B cell (primary cell): ENCODE measurements around the gene NOSTRIN. TPM values are rescaled to one million over a fixed set of nuclear protein-coding genes. Genes with fewer than 3 reads are reported as not detected.

Source experiments
- ATAC-seq: fragments of 200-7000 bp; cut with Tn5 transposase; one replicate; pipeline ENCODE4 v1.10.0; 2021; ENCODE audit warnings: low read depth, mild to moderate bottlenecking, moderate number of reproducible peaks, moderate library complexity
- CTCF ChIA-PET: fragments of 350-600 bp; sonication (Branson Sonifier 250); formaldehyde crosslinking; loops from one replicate; lab custom pipeline; 2021; ENCODE audit warnings: antibody characterized with exemption, inconsistent platforms; lab: Charles Lee
- POLR2A ChIA-PET: fragments of 350-600 bp; sonication (Branson Sonifier 250); formaldehyde crosslinking; loops from one replicate; lab custom pipeline; 2021; ENCODE audit warnings: antibody characterized with exemption; lab: Charles Lee
- DNase-seq: peaks from one replicate; pipeline ENCODE4 v3.0.0; 2013
- H2AFZ ChIP-seq: 2 replicates; pipeline ENCODE4 v1.6.1; 2012; ENCODE audit warnings: mild to moderate bottlenecking, low read depth, low read length; ENCODE audit not compliant: insufficient read depth, poor library complexity, severe bottlenecking
- H3K27ac ChIP-seq, 2 donors: 1 replicate in 1 of 2; 2 replicates in 1 of 2; pipeline ENCODE4 v1.5.1; 2012 to 2013; ENCODE audit warnings: low read length in 2 of 2, mild to moderate bottlenecking in 2 of 2, moderate library complexity in 1 of 2
- H3K27me3 ChIP-seq, 4 experiments: fragments of 200-600 bp in 1 of 4; sonication (generic) in 1 of 4; replicated peaks in 1 of 4; 1 replicate in 2 of 4; 2 replicates in 2 of 4; pipeline versions ENCODE4 v1.6.1 to v1.7.0; 2013 to 2016; ENCODE audit warnings: low read length in 3 of 4, mild to moderate bottlenecking in 2 of 4, mixed read lengths in 1 of 4, moderate library complexity in 1 of 4; ENCODE audit not compliant: insufficient read depth in 4 of 4, control insufficient read depth in 3 of 4; ENCODE audit errors: control extremely low read depth in 1 of 4
- H3K36me3 ChIP-seq, 2 experiments: replicated peaks in 1 of 2; 1 replicate in 1 of 2; 2 replicates in 1 of 2; pipeline versions ENCODE4 v1.6.1 to v1.7.1; 2013; ENCODE audit warnings: low read length in 1 of 2; ENCODE audit not compliant: insufficient read depth in 2 of 2, control insufficient read depth in 1 of 2; ENCODE audit errors: control extremely low read depth in 1 of 2, extremely low read depth in 1 of 2
- H3K4me1 ChIP-seq, 2 donors: fragments of 200-600 bp in 1 of 2; sonication (generic) in 1 of 2; 1 replicate in 1 of 2; 2 replicates in 1 of 2; pipeline versions ENCODE4 v1.5.1 to v1.6.1; 2013 to 2017; ENCODE audit warnings: low read length in 2 of 2; ENCODE audit not compliant: control insufficient read depth in 2 of 2, insufficient read depth in 2 of 2
- H3K4me2 ChIP-seq: replicated peaks from 2 replicates; pipeline ENCODE3; 2012; ENCODE audit warnings: mild to moderate bottlenecking, low read depth, low read length; ENCODE audit not compliant: poor library complexity, severe bottlenecking
- H3K4me3 ChIP-seq, 5 experiments: fragments of 200-600 bp in 1 of 5; sonication (generic) in 1 of 5; 1 replicate in 3 of 5; 2 replicates in 2 of 5; pipeline versions ENCODE4 v1.5.1 to v1.7.0; 2011 to 2016; ENCODE audit warnings: low read length in 4 of 5, mild to moderate bottlenecking in 4 of 5, low read depth in 2 of 5, control low read depth in 1 of 5, moderate library complexity in 1 of 5; ENCODE audit not compliant: insufficient read depth in 1 of 5; ENCODE audit errors: control extremely low read depth in 1 of 5, extremely low read depth in 1 of 5
- H3K79me2 ChIP-seq: fragments of 200-600 bp; sonication (generic); one replicate; pipeline ENCODE4 v1.6.0; 2016; ENCODE audit warnings: low read length; ENCODE audit not compliant: control insufficient read depth, insufficient read depth
- H3K9ac ChIP-seq: fragments of 200-600 bp; sonication (generic); 2 replicates; pipeline ENCODE4 v1.6.1; 2017; ENCODE audit warnings: mild to moderate bottlenecking, low read length, moderate library complexity
- H3K9me3 ChIP-seq, 3 donors: one replicate each; pipeline versions ENCODE4 v1.6.1 to v1.7.1; 2013; ENCODE audit warnings: low read length in 2 of 3; ENCODE audit not compliant: control insufficient read depth in 2 of 3, insufficient read depth in 1 of 3; ENCODE audit errors: control extremely low read depth in 1 of 3
- H4K20me1 ChIP-seq: 2 replicates; pipeline ENCODE4 v1.6.0; 2012; ENCODE audit warnings: mild to moderate bottlenecking, low read length; ENCODE audit not compliant: insufficient read depth, control insufficient read depth, poor library complexity, severe bottlenecking
- H3K27ac Mint-ChIP-seq: one replicate; pipeline ENCODE4 v1.8.0; 2021; ENCODE audit warnings: mixed read lengths
- H3K27me3 Mint-ChIP-seq: one replicate; pipeline ENCODE4 v1.8.0; 2021; ENCODE audit warnings: mixed read lengths
- H3K4me1 Mint-ChIP-seq: one replicate; pipeline ENCODE4 v1.8.0; 2021; ENCODE audit warnings: mixed read lengths
- H3K4me3 Mint-ChIP-seq: one replicate; pipeline ENCODE4 v1.8.0; 2021; ENCODE audit warnings: mixed read lengths
- H3K9me3 Mint-ChIP-seq: one replicate; pipeline ENCODE4 v1.8.0; 2022; ENCODE audit warnings: mixed read lengths; ENCODE audit not compliant: insufficient read depth
- CTCF ChIP-seq: fragments of 200-600 bp; IDR thresholded peaks from one replicate; pipeline ENCODE4 v1.8.0; 2022; ENCODE audit warnings: antibody characterized with exemption, mild to moderate bottlenecking
- EZH2 ChIP-seq: IDR thresholded peaks from 2 replicates; pipeline ENCODE4 v1.6.1; 2012; ENCODE audit warnings: borderline replicate concordance, low read depth, mild to moderate bottlenecking, moderate library complexity, low read length; ENCODE audit not compliant: insufficient read depth, poor library complexity, severe bottlenecking
- WGBS: methylation state at CpG from one replicate; pipeline ENCODE4 v1.1.5; 2013; ENCODE audit warnings: missing lambda C conversion rate; ENCODE audit not compliant: insufficient coverage; 5-methylcytosine and 5-hydroxymethylcytosine counted together
- intact Hi-C: fragments of 100-400 bp; cut with micrococcal nuclease; formaldehyde crosslinking; loops from one replicate; pipeline ENCODE4 v1.10.0; 2022
- polyA plus RNA-seq: library from polyadenylated mRNA; depleted of rRNA; stranded (reverse); fragments of >200 nt; gene quantifications from 2 replicates; pipeline ENCODE4 v1.2.3, GENCODE V29; 2012
- total RNA-seq, 2 donors: library from RNA; stranded (reverse); fragments of 120-200 nt in 1 of 2; gene quantifications; 1 replicate in 1 of 2; 2 replicates in 1 of 2; pipeline versions ENCODE4 v1.2.3 to v1.2.4, GENCODE V29; 2013 to 2022

The NOSTRIN gene
- total and polyA plus RNA-seq, 2 donors (not counting 1 experiment from before 2014, with no cell fraction given): not detected

- Histone ChIP-seq H2AFZ (no peak overlapping the region), H3K36me3 (no peaks in the 10 kb centered on the region), H3K27ac (no peak overlapping the region), H3K4me2 (no peak overlapping the region), H3K4me1 (no peaks in the 10 kb centered on the region), H3K9me3 (no peaks in the 10 kb centered on the region), H3K4me3 (no peak overlapping the region), H4K20me1 (no peaks in the 10 kb centered on the region), H3K27me3 (no peaks in the 10 kb centered on the region), H3K79me2 (no peaks in the 10 kb centered on the region), H3K9ac (no peak overlapping the region)
- H3K4me3 Mint-ChIP-seq: no peak overlapping the region
- ChIA-PET POLR2A (no interaction called here), CTCF (no interaction called here)
- no CpG with 5 or more reads among the region's 2 CpGs for WGBS
- H3K27ac Mint-ChIP-seq: no peak overlapping the region
- H3K4me1 Mint-ChIP-seq: no peaks in the 10 kb centered on the region
- no peak for DNase-seq
- TF ChIP-seq CTCF (no peak), EZH2 (no peak)
- H3K27me3 Mint-ChIP-seq: no peaks in the 10 kb centered on the region
- no peak for ATAC-seq
- intact Hi-C loops: no loop called here
- no peaks in the 10 kb centered on the region for H3K9me3 Mint-ChIP-seq
These were observed 11.6 kb downstream of the NOSTRIN start for GRCh38 chr2:168814046-168814445.

- intact Hi-C loops: no loop called here
- DNase-seq: no peak
- POLR2A ChIA-PET: interaction anchor here (0.5 kb wide), 1 partner anchor 47 kb away, joined by 4 read pairs; no protein-coding TSS in a partner anchor
- Histone ChIP-seq H3K9me3 (no peaks in the 10 kb centered on the region), H4K20me1 (no peaks in the 10 kb centered on the region), H3K4me3 (no peak overlapping the region), H3K27me3 (no peaks in the 10 kb centered on the region), H3K9ac (no peak overlapping the region), H2AFZ (no peak overlapping the region), H3K4me1 (no peaks in the 10 kb centered on the region), H3K4me2 (no peak overlapping the region), H3K27ac (no peak overlapping the region), H3K79me2 (no peaks in the 10 kb centered on the region), H3K36me3 (no peaks in the 10 kb centered on the region)
- CTCF ChIA-PET: no interaction called here
- WGBS: no CpG with 5 or more reads among the region's 1 CpG
- no peak for TF ChIP-seq CTCF
- no peak for TF ChIP-seq EZH2
- no peak overlapping the region for H3K4me3 Mint-ChIP-seq
- no peak overlapping the region for H3K27ac Mint-ChIP-seq
- H3K4me1 Mint-ChIP-seq: no peaks in the 10 kb centered on the region
- no peaks in the 10 kb centered on the region for H3K27me3 Mint-ChIP-seq
- ATAC-seq: no peak
- no peaks in the 10 kb centered on the region for H3K9me3 Mint-ChIP-seq
These were observed 12.8 kb downstream of the NOSTRIN start for GRCh38 chr2:168814939-168815907.
